HG02870 (cell line): ENCODE data around the gene RAB29.

Source experiments
- ATAC-seq: cut with Tn5 transposase; IDR thresholded peaks from one replicate; pipeline ENCODE4 v1.9.1; 2021; ENCODE audit warnings: mild to moderate bottlenecking, moderate library complexity; ENCODE audit not compliant: unreplicated experiment

RAB29 gene

GRCh38 chr1:205766038-205766437 is 9.2 kb downstream of the RAB29 start:
- no peak for ATAC-seq

- ATAC-seq, result no peak
Observed at GRCh38 chr1:205764578-205764977, 10.7 kb downstream of the RAB29 start.

- ATAC-seq, result no peak
Observed at GRCh38 chr1:205763980-205764379, 11.3 kb downstream of the RAB29 start.

GRCh38 chr1:205760606-205761005 is 14.7 kb downstream of the RAB29 start:
- no peak for ATAC-seq

GRCh38 chr1:205756552-205756951 is 18.7 kb downstream of the RAB29 start:
- no peak for ATAC-seq

GRCh38 chr1:205754857-205755256 is 20.4 kb downstream of the RAB29 start:
- no peak for ATAC-seq

- no peak for ATAC-seq
Observed at GRCh38 chr1:205751036-205751651, 24.1 kb downstream of the RAB29 start.

GRCh38 chr1:205750138-205751035 is 24.9 kb downstream of the RAB29 start, which contains the start of gene NUCKS1:
TSS of gene NUCKS1 (minus strand) at chr1:205750182. CDS start at chr1:205749973, 209 bp downstream.
- ATAC-seq, result peak; percentile 83

GRCh38 chr1:205749234-205750137 is 25.8 kb downstream of the RAB29 start:
- ATAC-seq, result peak; percentile 71

- peak; percentile 12 for ATAC-seq
Observed at GRCh38 chr1:205748403-205749233, 26.7 kb downstream of the RAB29 start.

- no peak for ATAC-seq
Observed at GRCh38 chr1:205746757-205747412, 28.4 kb downstream of the RAB29 start.

GRCh38 chr1:205744403-205744802 is 30.9 kb downstream of the RAB29 start:
- no peak for ATAC-seq

GRCh38 chr1:205743977-205744376 is 31.3 kb downstream of the RAB29 start:
- no peak for ATAC-seq

GRCh38 chr1:205741681-205742080 is 33.6 kb downstream of the RAB29 start:
- no peak for ATAC-seq

- ATAC-seq, result no peak
Observed at GRCh38 chr1:205739348-205740160, 35.7 kb downstream of the RAB29 start.

- no peak for ATAC-seq
Observed at GRCh38 chr1:205735218-205735617, 40.1 kb downstream of the RAB29 start.

- ATAC-seq, result no peak
Observed at GRCh38 chr1:205733438-205734175, 41.7 kb downstream of the RAB29 start.

- ATAC-seq, result no peak
Observed at GRCh38 chr1:205729945-205730610, 45.2 kb downstream of the RAB29 start.
